ENCODE results near the gene SKIC8.

SKIC8 gene

DNA sequence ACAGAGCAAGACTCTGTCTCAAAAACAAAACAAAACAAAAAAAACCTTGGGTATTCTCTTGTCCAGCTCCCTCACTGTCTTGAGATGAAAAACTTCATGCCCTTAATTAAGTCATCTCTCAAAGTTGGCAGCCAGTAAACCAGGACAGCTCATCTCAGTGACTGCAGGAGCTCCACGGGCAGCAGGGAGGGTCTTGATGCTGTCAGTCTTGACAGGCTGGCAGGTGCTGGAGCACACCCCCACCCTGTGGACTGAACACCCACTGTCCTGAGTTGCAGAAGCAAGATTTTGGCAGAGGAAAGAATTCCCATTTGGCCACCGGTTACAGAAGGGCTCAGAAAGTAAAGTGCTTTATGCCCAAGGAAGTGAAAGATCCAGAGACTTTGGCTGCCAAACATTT lies 27.1 kb downstream of the SKIC8 start:
- in situ Hi-C loops (cut with HindIII; ENCODE audit: low pct_unique_long_range_greater_than_20kb, low sequenced_read_pairs), result no loop called here
- no peak for DNase-seq (ENCODE audit: low read depth in 1 of 2, low spot score in 1 of 2)
- TF ChIP-seq JUND (IDR thresholded peaks at IDR 0.05; ENCODE audit: low read depth), result no peak

DNA sequence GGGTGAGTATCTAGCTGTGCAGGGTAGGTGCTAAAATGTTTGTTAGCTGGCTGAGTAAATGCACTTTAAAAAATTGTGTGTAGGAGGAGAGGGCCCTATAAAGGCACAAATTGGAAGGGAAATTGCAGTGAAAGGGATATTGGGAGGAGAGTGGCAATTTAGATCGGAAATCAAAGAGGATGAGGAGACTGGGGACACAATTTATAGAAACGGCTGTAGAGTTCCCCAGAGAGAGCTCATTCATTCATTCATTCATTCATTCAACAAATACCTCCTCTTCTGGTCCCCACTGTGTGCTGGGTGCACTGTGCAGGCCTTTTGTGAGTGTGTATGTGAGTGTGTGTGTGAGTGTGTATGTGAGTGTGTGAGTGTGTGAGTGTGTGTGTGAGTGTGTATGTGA lies 32.6 kb downstream of the SKIC8 start:
- no peak for TF ChIP-seq JUND (IDR thresholded peaks at IDR 0.05; ENCODE audit: low read depth)
- DNase-seq (ENCODE audit: low read depth in 1 of 2, low spot score in 1 of 2), result no peak
- in situ Hi-C loops (cut with HindIII; ENCODE audit: low pct_unique_long_range_greater_than_20kb, low sequenced_read_pairs), result no loop called here

DNA sequence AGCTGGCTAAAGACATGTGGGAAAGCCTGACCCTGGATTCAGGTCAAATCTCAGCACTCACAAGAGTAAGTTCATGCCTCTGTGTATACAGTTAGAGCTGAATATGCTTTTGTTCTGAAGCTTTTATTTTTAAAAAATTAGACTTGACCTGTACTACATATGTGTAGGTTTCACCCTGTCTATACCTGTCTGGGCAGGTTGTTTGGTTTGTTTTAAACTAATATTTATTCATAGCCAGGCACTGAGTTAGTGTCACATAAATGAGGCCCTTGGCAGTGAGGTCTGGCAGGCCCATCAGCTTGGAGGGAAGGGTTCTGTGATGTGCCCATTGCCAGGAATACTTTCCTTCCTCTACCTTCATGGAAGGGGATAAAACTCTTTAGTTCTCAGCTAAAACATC lies 33.2 kb downstream of the SKIC8 start:
- peak; percentile 62 to 66 for DNase-seq (ENCODE audit: low read depth in 1 of 2, low spot score in 1 of 2)
- TF ChIP-seq JUND (IDR thresholded peaks at IDR 0.05; ENCODE audit: low read depth), result no peak
- in situ Hi-C loops (cut with HindIII; ENCODE audit: low pct_unique_long_range_greater_than_20kb, low sequenced_read_pairs), result no loop called here

DNA sequence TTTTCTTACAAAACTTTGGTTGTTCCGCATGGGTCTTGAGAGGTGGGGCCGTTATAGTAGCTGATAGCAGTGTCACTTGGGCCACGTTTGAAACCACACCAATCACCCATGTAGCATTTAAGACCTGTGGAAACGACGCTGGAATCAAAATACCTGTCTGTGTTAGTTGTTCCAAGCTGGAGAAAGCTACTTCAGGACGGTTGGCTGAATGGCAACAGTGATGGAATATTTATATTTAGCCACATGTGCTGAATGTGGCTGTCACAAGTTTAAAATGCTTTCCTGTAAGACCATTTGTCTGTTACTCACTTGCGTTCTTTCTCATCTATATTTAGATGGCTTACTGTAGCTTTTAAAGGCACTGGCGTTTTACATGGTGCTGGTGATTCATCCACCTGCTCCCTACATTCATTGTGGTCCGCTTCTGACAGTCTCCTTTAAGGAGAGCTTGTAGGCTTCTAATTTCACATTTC lies 33.6 kb downstream of the SKIC8 start:
- TF ChIP-seq JUND (IDR thresholded peaks at IDR 0.05; ENCODE audit: low read depth), result no peak
- in situ Hi-C loops (cut with HindIII; ENCODE audit: low pct_unique_long_range_greater_than_20kb, low sequenced_read_pairs), result no loop called here
- peak in 1 of 2 experiments; percentile 47 for DNase-seq (ENCODE audit: low read depth in 1 of 2, low spot score in 1 of 2)

DNA sequence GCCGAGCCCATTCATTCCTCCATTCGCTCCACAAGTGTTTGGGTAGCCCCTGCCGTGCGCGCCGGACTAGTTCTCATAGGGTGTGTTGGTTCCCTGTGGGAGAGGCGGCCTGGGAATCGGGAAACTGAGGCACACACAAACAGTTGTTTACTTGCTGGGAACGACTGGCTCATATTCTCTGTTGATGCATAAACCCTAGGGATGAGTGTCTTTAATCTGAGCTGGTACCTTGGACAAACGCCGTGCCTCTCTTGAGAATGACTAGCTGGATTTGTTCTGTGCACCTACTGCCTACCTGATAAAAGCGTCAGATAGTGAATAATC lies 34.3 kb downstream of the SKIC8 start:
- TF ChIP-seq JUND (IDR thresholded peaks at IDR 0.05; ENCODE audit: low read depth), result no peak
- in situ Hi-C loops (cut with HindIII; ENCODE audit: low pct_unique_long_range_greater_than_20kb, low sequenced_read_pairs), result no loop called here

DNA sequence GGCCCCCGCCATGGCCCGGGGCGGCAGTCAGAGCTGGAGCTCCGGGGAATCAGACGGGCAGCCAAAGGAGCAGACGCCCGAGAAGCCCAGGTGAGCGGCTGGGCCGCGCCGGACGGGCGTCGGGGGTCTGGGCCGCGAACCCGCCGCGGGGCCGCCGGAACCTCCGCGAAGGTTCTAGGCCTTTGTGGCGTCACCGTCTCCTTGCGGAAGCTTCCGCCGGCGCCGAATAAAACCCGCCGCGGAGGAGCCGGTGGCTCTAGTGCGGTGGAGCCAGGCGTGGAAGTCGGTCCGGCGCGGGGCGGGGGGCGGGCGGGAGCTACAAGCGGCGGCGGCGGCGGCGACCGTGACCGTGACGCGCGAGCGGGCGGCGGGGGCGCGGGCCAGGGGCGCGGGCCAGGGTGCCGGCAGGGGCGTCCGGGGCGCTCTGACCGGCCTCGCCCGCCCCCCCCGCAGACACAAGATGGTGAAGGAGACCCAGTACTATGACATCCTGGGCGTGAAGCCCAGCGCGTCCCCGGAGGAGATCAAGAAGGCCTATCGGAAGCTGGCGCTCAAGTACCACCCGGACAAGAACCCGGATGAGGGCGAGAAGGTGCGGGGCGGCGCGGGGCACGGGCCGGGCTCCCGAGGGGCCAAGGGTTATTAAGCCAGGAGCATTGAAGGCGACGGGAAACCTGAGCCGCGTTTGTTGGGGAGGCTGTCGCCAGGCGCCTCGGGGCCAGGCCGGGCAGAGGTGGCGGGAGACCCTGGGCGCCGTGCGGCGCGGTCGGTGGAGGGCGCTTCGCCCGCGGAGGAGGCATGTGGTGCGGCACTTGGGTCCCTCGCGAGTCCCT lies 34.9 kb downstream of the SKIC8 start, which contains the start of gene DNAJA4:
Gene DNAJA4, plus strand, starts transcription at position 259 of the 833 bp plus-strand sequence. Its CDS starts 202 bp downstream, at position 461.
- in situ Hi-C loops (cut with HindIII; ENCODE audit: low pct_unique_long_range_greater_than_20kb, low sequenced_read_pairs), result no loop called here
- peak; percentile 71 for DNase-seq (ENCODE audit: low read depth in 1 of 2, low spot score in 1 of 2)
- no peak for TF ChIP-seq JUND (IDR thresholded peaks at IDR 0.05; ENCODE audit: low read depth)

More for the DNA sequence above, 34.3 kb downstream of the SKIC8 start:
- peak in 1 of 2 experiments; percentile 16 for DNase-seq (ENCODE audit: low read depth in 1 of 2, low spot score in 1 of 2)

DNA sequence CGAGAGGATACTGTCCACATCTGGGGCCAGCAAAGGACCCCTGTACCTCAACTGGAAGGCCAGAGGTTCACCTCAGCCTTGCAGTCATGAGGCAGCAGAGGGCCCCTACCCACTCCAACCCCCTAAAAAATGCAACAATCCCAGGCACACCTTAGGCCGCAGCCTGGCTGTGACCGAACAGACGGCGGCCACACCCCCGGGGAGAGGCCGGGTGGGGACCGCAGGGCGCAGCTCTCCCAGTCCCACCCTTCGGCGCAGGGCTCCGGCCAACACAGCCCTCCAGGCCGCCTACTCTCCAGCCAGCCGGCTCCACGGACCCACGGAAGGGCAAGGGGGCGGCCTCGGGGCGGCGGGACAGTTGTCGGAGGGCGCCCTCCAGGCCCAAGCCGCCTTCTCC lies 35.5 kb downstream of the SKIC8 start:
- DNase-seq (ENCODE audit: low read depth in 1 of 2, low spot score in 1 of 2), result no peak
- TF ChIP-seq JUND (IDR thresholded peaks at IDR 0.05; ENCODE audit: low read depth), result no peak
- in situ Hi-C loops (cut with HindIII; ENCODE audit: low pct_unique_long_range_greater_than_20kb, low sequenced_read_pairs), result no loop called here

DNA sequence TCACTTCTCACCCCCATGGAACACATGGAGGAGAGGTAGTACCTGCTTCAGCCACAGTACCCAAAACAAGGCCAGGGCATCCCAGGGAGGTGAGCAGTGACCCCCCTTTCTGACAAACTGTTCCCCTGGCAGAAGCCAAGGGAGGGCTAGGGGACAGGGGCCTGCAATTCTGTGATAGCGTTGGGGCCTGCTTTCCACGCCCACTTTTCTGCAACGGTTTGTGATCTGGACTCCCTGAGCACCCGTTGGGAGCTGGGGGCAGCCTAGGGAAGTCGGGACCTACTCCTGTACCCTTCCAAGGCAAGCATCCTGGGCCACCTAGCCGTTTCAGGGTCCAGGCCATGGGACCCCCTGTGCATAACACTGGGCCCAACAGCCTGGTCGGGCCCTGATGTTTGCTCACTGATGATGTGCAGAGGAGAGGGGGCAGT lies 36.0 kb downstream of the SKIC8 start:
- no peak for TF ChIP-seq JUND (IDR thresholded peaks at IDR 0.05; ENCODE audit: low read depth)
- peak; percentile 31 to 54 for DNase-seq (ENCODE audit: low read depth in 1 of 2, low spot score in 1 of 2)
- in situ Hi-C loops (cut with HindIII; ENCODE audit: low pct_unique_long_range_greater_than_20kb, low sequenced_read_pairs), result no loop called here

DNA sequence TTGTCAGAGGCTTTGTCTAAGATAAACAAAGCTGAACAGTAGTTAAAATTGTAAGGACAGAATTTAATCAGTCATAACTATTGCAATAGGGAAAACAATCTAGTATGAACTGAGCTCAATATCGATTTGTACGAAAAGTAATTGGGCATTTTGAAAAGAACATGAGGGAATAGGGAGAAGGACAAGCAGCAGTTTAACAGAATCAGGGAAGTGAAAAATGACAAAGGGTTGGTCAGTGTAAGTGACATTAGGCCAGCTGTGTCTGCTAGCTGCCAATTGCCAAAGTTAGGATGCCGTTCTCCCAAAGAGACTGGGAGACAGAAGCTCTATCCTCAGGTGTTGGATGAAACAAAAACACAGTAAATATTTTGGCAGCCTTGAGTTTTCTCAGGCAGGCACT lies 38.3 kb downstream of the SKIC8 start:
- DNase-seq (ENCODE audit: low read depth in 1 of 2, low spot score in 1 of 2), result no peak
- in situ Hi-C loops (cut with HindIII; ENCODE audit: low pct_unique_long_range_greater_than_20kb, low sequenced_read_pairs), result no loop called here
- TF ChIP-seq JUND (IDR thresholded peaks at IDR 0.05; ENCODE audit: low read depth), result no peak

DNA sequence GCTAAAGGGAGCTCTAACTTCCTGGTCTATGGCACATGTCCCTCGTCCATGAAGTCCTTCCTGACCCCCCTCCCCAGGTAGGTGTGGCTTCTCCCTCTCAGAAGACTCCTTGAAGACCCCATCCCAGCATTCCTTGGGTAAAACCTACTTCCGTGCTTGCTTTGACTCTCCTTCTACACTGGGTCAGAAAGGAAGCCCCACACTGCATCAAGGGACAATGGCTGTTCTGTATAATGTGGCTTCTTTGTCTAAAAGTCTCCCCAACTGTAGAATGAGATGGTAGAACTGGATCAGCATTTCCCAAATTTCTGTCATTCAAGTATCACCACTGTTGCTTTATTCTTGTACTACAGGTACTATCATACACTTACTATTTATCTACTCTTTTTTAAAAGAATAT lies 38.9 kb downstream of the SKIC8 start:
- DNase-seq (ENCODE audit: low read depth in 1 of 2, low spot score in 1 of 2), result no peak
- in situ Hi-C loops (cut with HindIII; ENCODE audit: low pct_unique_long_range_greater_than_20kb, low sequenced_read_pairs), result no loop called here
- TF ChIP-seq JUND (IDR thresholded peaks at IDR 0.05; ENCODE audit: low read depth), result no peak

DNA sequence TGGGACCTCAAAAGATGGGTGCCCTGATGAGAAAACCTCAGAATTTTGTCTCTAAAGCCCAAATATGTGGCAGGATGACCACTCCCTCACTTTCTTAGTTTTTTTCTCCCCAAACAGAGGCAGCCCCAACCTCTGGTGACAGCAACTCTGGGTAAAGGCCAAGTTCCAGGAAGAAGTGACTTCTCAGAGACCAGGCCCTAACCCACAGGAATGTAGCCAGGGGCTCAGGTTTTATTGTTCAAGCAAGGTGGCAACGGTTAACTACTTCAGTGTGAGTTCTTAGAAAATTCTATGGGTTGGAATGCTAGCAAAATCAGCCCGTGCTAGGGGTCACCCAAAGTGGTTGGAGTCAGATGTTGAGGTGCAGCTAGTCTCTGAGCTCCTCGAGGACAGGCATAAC lies 40.2 kb downstream of the SKIC8 start:
- peak in 1 of 2 experiments; percentile 32 for DNase-seq (ENCODE audit: low read depth in 1 of 2, low spot score in 1 of 2)
- in situ Hi-C loops (cut with HindIII; ENCODE audit: low pct_unique_long_range_greater_than_20kb, low sequenced_read_pairs), result no loop called here
- no peak for TF ChIP-seq JUND (IDR thresholded peaks at IDR 0.05; ENCODE audit: low read depth)

DNA sequence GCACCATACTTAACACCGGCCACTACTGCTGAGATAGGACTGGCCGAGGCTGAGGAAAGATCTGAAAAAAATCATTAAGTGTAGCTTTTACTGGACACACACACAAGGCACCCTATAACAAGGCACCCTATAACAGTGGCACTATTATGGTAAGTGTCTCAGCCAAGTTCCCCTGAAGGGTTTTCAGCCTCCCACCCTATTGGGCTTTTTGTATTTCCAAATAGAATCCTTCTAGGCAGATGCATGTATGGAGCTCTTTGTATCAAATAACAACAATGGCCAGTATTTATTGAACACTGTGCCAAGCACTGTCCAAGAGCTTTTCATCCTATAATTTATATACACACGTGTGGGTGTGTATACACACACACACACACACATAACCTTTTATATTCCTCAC lies 41.7 kb downstream of the SKIC8 start:
- DNase-seq (ENCODE audit: low read depth in 1 of 2, low spot score in 1 of 2), result no peak
- in situ Hi-C loops (cut with HindIII; ENCODE audit: low pct_unique_long_range_greater_than_20kb, low sequenced_read_pairs), result no loop called here
- TF ChIP-seq JUND (IDR thresholded peaks at IDR 0.05; ENCODE audit: low read depth), result no peak

DNA sequence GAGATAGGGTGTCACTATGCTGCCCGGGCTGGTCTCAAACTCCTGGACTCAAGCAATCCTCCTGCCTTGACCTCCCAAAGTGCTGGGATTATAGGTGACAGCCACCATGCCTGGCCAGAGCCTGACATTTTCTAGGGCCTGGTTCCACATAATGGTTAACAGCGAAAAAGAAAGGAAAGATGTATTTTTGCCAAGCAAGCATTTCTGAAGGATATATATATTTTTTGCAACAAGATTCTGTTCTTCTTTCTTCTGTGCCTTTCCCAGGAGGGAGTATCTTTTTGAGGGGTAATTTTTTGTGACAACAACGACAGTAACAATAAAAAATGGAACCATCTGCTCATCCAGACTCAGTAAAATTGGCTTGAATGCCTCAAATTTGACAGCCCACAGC lies 43.4 kb downstream of the SKIC8 start:
- no peak for TF ChIP-seq JUND (IDR thresholded peaks at IDR 0.05; ENCODE audit: low read depth)
- in situ Hi-C loops (cut with HindIII; ENCODE audit: low pct_unique_long_range_greater_than_20kb, low sequenced_read_pairs), result no loop called here
- no peak for DNase-seq (ENCODE audit: low read depth in 1 of 2, low spot score in 1 of 2)
